NCI-H1092 treated with DMSO at 0.1 percent for 48 hours (cell line): Measurements from ENCODE around the gene IDUA.

Experiments
- DNase-seq: peaks from one replicate; lab custom pipeline; 2025; lab: John Stamatoyannopoulos, UW

The IDUA gene

DNA sequence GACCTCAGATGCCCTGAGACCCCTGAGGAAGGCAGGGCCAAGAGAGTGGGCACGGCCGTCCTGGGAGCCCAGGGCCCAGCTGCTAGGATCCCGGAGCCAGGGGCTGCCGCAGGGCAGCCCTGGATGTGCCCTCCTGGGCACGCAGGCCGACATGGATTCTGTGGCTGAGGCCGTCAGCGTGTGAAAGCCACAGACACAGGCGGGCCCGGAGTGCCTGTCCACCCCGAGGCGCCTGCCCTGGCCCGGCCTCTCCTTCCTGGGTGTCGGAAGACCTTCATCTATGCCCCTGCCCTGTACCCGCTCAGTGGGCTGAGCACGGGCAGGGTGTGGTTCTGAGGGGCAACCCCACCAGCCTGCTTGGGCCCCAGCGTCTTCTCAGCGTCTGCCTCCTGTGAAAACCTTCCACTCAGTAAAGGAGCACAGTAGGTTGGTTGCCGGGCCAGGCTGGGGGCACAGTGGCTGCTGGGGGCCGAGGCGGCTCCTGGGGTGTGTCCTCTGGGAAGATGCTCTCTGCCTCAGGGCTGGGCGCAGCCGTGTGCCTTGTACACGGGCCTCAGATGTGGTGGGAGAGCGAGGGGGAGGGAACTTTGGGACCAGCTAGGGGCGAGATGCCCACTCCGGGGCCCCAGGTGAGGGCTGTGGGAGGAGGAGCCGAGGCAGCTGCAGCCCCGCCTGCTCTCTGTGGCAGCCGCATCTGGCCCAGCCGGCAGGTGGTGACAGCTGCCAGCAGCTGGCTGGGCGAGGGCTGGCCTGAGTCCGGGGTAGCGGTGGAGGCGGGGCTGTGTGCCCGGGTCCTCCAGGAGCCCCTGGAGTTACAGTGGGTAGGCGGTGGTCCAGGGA lies 45.3 kb downstream of the IDUA start:
- no peak for DNase-seq

DNA sequence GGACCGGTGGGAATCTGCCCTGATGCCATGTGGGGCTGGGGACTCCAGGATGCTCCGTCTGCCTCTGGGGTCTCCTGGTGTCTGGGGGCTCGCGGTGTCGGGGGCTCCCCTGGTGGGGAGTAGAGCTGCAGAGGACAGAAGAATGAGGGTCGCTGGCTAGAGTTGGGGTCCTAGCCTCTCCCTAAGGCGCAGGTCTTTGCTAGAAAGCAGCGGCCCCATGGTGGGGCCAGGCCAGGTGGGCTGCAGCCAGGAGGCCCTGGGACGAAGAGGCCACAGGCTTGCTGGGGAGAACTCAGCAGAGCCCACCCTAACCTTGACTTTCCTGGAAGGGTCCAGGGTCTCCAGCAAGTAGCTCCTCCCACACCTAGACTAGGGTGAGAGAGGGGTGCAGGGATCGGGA lies 46.0 kb downstream of the IDUA start:
- DNase-seq = no peak

DNA sequence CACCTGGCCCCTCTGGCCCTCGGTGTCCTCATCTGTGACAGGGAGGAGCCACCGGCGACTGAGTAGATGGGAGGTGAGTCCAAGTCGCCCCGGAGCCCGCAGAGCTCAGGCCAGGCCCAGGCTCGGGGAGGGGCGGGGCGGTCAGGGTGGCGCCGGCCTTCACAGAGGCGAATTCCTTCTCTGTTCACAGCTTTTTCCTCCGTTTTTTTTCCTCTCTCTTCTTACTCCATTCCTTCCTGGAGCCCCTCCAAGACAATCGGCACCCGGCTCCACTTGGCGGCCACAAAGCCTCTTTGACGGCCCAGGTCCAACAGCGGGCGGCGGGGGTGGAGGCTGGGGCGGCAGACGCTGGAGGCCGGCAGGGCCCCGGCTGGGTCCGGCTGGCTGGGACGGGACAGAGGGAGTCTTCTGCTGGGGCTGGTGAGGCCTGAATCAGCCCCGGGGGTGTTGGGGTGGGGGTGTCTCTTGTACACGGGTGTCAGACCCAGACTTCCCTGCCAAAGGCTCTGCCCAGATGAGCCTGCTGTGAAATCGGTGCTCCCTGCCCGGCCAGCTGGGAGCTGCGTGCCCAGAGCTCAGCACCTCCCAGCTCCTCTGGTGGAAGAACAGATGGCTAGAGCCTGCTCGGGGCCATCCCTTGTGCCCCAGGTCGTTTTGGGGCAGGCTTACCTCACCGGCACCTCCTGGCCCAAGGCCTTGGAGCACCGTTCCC lies 47.2 kb downstream of the IDUA start:
- no peak for DNase-seq

DNA sequence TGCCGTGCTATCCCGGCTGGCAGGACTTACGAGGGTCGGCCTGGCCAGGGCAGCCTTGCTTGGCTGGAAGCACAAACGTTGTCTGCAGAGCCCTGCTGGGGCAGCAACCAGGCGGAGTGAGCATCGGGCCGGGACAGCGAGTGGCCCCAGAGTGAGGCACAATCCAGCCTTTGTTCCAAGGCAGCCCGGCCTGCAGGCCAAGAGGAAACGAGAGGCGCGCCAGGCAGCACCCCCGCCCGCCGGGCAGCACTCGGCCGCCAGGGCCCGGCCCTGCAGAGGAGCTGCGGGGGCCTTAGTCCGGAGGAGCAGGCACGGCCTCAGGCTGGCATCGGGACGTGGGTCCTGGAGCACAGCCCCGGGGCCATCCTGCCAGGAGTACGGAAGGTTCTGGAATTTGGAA lies 48.7 kb downstream of the IDUA start:
- DNase-seq = no peak

DNA sequence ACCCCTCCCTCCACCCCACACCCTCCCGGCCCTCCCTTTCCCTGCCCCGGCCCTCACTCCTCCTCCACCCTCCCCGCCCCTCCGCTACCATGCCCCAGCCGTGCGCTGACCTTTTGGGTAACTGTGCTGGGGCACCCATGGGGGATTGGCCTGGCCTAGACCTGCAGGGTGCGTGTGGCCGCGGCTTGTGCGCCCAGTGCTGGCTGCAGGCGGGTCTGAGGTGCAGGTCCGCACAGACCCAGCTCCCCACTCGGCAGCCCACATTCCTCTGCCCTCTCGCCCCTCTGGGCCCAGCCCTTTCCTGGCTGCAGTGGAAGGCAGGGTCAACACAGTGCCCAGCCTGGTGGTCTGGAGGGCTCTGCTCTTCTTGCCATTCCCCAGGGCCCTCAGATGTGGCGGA lies 49.3 kb downstream of the IDUA start:
- DNase-seq = no peak

DNA sequence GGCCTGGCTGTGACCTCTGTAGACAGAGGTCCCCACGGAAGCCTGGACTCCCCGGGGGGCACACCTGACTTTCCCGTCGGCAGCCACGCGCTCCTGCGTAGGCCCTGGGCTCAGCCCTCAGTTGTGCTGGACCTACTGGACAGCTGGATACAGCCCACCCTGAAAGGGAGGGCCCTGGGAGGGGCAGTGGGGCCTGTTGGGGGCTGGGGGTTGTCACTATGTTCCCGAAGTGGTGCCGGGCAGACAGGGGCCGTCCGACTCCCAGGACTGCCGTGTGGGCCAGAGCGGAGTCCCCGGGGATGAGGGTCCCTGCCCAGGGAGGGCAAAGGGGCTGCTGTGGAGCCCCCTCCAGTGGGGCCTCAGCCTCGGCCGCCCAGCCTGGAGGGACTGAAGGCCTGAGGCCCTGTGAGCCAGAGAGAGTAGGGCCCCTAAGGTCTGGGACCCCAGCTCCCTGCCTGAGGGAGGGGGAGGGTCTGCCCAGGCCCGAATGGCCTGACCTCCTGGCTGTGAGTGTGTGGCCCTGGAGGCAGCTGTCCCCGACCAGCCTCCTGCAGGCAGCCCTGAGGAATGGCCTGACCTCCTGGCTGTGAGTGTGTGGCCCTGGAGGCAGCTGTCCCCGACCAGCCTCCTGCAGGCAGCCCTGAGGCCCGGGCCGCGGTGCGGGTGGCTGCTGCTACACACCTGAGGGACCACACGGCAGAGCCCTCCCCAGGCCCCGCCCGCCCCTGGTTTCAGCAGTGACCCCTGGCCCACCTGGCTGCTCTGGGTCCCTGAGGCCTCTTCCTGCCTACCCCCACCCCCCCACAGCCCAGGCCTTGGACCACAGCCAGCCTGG lies 50.3 kb downstream of the IDUA start:
- DNase-seq = no peak

- no peak for DNase-seq
Measured at GRCh38 chr4:1038948-1039492, 52.2 kb downstream of the IDUA start.

DNA sequence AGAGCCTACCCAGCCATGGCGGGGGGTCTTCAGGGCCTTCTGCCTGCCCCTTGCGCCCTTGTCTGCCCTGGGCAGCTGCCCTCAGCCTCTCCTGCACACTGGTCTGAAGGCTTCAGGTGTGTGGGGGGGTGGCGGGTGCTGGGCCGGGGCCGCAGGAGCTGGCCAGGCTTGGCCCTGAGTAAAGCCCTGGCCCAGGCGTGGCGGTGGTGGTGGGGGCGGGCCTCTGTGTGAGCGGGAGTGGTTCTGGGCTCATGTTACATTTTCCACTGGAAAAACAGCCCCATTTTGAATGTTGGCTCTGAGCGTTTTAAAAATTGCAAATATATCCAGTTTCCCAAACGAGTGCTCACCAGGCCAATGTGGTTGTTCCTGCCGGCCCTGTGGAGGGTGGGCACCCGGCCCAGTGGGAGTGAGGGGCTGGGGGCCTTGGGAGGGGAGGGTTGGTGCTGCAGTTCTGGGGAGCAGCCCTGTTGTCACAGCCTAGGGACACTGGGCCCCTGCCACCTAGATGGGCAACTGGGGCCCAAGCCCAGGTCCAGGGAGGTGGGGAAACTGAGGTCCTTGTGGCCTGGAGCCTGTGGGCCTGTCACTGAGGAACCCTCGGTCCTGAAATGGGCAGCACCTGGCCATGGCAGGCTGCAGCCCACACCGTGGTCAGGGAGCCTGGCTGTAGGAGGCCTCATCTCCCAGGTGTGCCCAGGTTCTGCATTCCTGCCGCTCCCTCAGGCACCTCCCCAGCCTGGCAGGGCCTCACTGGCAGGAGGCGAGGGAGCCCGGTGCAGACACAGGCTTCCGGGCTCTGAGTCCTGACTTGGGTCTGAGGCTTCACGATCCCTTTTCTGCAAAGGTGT lies 52.9 kb downstream of the IDUA start:
- DNase-seq = no peak

DNA sequence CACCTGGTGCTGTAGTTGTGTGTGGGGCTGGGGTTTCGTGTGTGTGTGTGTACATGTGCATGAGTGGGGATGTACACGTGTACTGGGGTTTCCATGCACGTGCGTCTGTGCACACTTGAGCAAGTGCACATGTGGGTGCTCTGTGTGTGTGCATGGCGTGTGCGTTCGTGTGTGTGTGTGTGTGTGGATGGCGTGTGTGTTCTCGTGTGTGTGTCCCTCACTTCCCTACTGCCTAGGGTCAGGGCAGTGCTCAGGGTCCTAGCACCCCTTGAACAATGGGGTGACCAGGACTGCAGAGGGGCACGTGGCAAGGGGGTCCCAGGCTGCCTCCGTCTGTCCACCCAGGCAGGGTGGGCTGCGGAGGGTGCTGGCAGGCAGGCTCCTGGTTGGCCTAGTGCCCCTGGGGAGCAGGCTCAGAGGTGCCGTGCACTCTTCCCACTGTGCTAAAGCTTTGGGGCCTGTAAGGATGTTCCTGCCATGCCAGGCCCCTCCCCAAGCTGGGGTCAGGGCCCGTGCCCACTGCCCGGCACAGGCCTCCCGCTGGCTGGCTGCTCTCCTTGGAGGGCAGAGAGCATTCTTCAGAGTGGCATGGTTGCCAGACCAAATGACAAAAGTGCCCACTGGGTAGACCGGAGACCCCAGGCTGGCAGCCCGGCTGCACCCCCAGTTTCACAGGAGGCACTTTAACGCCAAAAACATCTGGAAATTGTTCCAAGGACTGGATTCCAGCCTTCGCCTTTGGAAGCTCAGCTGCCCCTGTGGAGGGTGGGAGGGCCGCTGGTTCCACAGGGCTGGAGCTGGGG lies 53.7 kb downstream of the IDUA start:
- no peak for DNase-seq

GRCh38 chr4:1041147-1041935 lies 54.5 kb downstream of the IDUA start:
- no peak for DNase-seq

- no peak for DNase-seq
Measured at GRCh38 chr4:1041936-1042330, 55.1 kb downstream of the IDUA start.

GRCh38 chr4:1042352-1043055 lies 55.7 kb downstream of the IDUA start:
- no peak for DNase-seq

- DNase-seq = no peak
Measured at GRCh38 chr4:1043162-1043561, 56.3 kb downstream of the IDUA start.

DNA sequence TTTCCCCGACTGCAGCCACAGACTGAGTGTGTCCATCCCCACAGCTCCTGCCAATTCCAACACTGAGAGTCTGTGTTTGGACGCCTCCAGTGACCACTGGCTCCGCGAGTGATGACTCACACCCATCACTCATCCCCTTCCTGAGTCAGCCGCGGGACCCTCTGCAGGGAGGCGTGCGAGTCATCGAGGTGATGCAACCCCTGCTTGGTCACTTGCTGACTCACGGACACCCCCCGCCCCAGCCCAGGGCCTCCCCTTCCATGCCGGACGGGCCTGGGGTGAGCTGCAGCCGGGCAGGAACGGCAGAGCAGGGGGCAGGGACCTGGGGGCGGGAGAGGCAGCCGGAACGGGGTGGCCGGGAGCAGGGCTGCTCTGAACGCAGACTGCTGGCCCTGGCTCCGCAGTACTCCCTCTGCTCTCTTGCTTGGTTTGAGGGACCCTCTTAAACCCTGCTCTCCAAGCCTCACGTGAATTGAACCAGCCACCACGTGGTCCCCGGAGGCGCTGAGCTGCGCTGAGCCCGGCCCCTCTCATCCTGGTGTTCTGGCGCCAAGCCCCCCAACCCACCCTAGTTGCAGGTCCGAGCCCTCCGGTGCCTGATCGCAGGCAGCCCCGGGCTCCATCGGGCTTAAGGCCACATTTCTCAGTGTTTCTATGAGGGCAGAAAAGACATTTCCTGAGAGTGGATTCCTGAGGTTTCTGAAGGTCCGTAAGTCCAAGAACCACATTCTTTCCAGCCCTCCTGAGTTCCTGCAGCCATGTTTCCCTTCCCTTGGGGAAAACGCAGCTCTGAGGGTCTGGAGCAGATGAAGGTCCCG lies 57.0 kb downstream of the IDUA start:
- no peak for DNase-seq

- DNase-seq = no peak
Measured at GRCh38 chr4:1044469-1045192, 57.8 kb downstream of the IDUA start.

- DNase-seq = no peak
Measured at GRCh38 chr4:1045193-1045594, 58.4 kb downstream of the IDUA start.

DNA sequence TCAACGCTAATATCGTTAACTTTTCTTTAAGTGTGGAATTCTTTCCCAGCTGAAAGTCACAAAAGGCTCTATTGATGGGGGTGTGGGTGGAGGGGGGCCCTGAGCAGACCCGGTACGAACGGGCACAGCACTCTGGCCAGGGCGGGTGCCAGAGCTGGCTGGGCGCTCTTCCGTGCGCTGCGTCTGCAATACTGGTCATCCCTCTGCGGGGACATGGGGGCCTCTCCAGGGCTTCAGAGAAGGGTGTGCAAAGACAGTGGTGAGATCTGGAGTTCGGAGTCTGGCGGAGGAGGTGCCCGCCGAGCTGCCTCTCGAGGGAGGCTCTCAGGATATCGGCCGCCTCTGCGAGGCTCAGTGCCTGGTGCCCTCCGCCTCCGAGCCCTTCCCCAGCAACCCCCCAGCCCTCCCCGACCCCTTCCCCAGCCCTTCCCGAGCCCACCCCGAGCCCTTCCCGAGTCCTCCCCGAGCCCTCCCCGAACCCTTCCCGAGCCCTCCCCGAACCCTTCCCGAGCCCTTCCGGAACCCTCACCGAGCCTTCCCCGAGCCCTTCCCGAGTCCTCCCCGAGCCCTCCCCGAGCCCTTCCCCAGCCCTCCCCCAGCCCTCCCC lies 58.9 kb downstream of the IDUA start:
- DNase-seq = no peak
